SK-N-SH (cell line): Measurements from ENCODE around the gene CHMP6. TPM values are rescaled to one million over a fixed set of nuclear protein-coding genes. Genes with fewer than 3 reads are reported as not detected.

Source experiments
- CTCF ChIA-PET: fragments of 300-600, 350-600 bp; formaldehyde crosslinking; extraction: SDS; loops from one replicate; lab custom pipeline; 2021; lab: Yijun Ruan, JAX
- POLR2A ChIA-PET: fragments of 350-600 bp; sonication (Branson Sonifier 250); formaldehyde crosslinking; extraction: SDS; loops from one replicate; lab custom pipeline; 2020; ENCODE audit warnings: antibody characterized with exemption, inconsistent platforms; lab: Yijun Ruan, JAX
- DNase-seq: peaks from one replicate; pipeline ENCODE4 v3.0.0; 2012
- H2AFZ ChIP-seq: fragments of 200-600 bp; sonication (generic); 2 replicates; pipeline ENCODE4 v1.8.1; 2016; ENCODE audit warnings: antibody characterized with exemption, mild to moderate bottlenecking, low read depth
- H3F3A ChIP-seq: fragments of 200-600 bp; sonication (generic); replicated peaks from 2 replicates; pipeline ENCODE3; 2016; ENCODE audit warnings: antibody characterized with exemption, mild to moderate bottlenecking; ENCODE audit not compliant: insufficient read depth
- H3K27ac ChIP-seq, 2 experiments: fragments of 200-500 bp in 1 of 2; fragments of 200-600 bp in 1 of 2; sonication (Bioruptor generic) in 1 of 2; sonication (generic), shearing (Covaris generic) in 1 of 2; 2 replicates each; pipeline versions ENCODE4 v1.5.1 to v1.6.1; 2014 to 2016; ENCODE audit warnings: low read depth in 2 of 2, inconsistent platforms in 1 of 2, low read length in 1 of 2, mild to moderate bottlenecking in 1 of 2, mixed read lengths in 1 of 2
- H3K27me3 ChIP-seq: fragments of 200-600 bp; sonication (generic), shearing (Covaris generic); 2 replicates; pipeline ENCODE4 v1.6.1; 2016; ENCODE audit warnings: mixed run types; ENCODE audit not compliant: insufficient read depth
- H3K36me3 ChIP-seq, 2 experiments: fragments of 200-500 bp in 1 of 2; fragments of 200-600 bp in 1 of 2; sonication (Bioruptor generic) in 1 of 2; sonication (generic) in 1 of 2; replicated peaks in 1 of 2; 2 replicates each; pipeline versions ENCODE3 to v1.5.1; 2014 to 2016; ENCODE audit warnings: low read length in 1 of 2, mild to moderate bottlenecking in 1 of 2; ENCODE audit not compliant: insufficient read depth in 2 of 2, control insufficient read depth in 1 of 2
- H3K4me1 ChIP-seq, 2 experiments: fragments of 200-500 bp in 1 of 2; fragments of 200-600 bp in 1 of 2; sonication (Bioruptor generic) in 1 of 2; sonication (generic), shearing (Covaris generic) in 1 of 2; 2 replicates each; pipeline versions ENCODE4 v1.5.1 to v1.6.1; 2014 to 2016; ENCODE audit warnings: low read depth in 1 of 2, low read length in 1 of 2, mixed run types in 1 of 2; ENCODE audit not compliant: insufficient read depth in 2 of 2, control insufficient read depth in 1 of 2
- H3K4me2 ChIP-seq: fragments of 200-600 bp; sonication (generic), shearing (Covaris generic); 2 replicates; pipeline ENCODE4 v1.6.1; 2017; ENCODE audit warnings: mixed run types
- H3K4me3 ChIP-seq, 2 experiments: fragments of 200-500 bp in 1 of 2; fragments of 200-600 bp in 1 of 2; sonication (Bioruptor generic) in 1 of 2; sonication (generic), shearing (Covaris generic) in 1 of 2; 2 replicates each; pipeline versions ENCODE4 v1.5.1 to v1.8.1; 2014 to 2016; ENCODE audit warnings: low read depth in 2 of 2, inconsistent platforms in 1 of 2, low read length in 1 of 2, mild to moderate bottlenecking in 1 of 2, mixed read lengths in 1 of 2, moderate library complexity in 1 of 2
- H3K79me2 ChIP-seq: fragments of 200-600 bp; sonication (generic); 2 replicates; pipeline ENCODE4 v1.8.1; 2017; ENCODE audit warnings: mild to moderate bottlenecking; ENCODE audit not compliant: insufficient read depth
- H3K9ac ChIP-seq: fragments of 200-600 bp; sonication (generic); 2 replicates; pipeline ENCODE4 v1.6.1; 2017; ENCODE audit warnings: mixed run types
- H3K9me2 ChIP-seq: fragments of 200-600 bp; sonication (generic); 2 replicates; pipeline ENCODE4 v1.6.1; 2017; ENCODE audit warnings: mixed run types
- H3K9me3 ChIP-seq: fragments of 200-600 bp; sonication (generic); 2 replicates; pipeline ENCODE4 v1.6.1; 2017; ENCODE audit warnings: mixed run types, mild to moderate bottlenecking, moderate library complexity
- H4K20me1 ChIP-seq: fragments of 200-600 bp; sonication (generic); 2 replicates; pipeline ENCODE4 v1.6.1; 2017; ENCODE audit warnings: mild to moderate bottlenecking, mixed run types; ENCODE audit not compliant: insufficient read depth
- EP300 ChIP-seq, 2 experiments: IDR thresholded peaks; 2 replicates each; pipeline versions ENCODE4 v1.4.0 to v1.6.1; 2012; ENCODE audit warnings: borderline replicate concordance in 1 of 2, low read depth in 1 of 2, low read length in 1 of 2
- FOSL2 ChIP-seq: IDR thresholded peaks from 2 replicates; pipeline ENCODE4 v1.4.0; 2012; ENCODE audit warnings: low read depth, mild to moderate bottlenecking, moderate library complexity, borderline replicate concordance
- FOXJ3 ChIP-seq: sonication (generic); formaldehyde crosslinking; IDR thresholded peaks from 2 replicates; pipeline ENCODE4 v1.5.1; 2020; ENCODE audit warnings: mild to moderate bottlenecking, missing genetic modification reagents
- GABPA ChIP-seq: IDR thresholded peaks from 2 replicates; pipeline ENCODE4 v1.4.0; 2012; ENCODE audit warnings: low read depth, mild to moderate bottlenecking
- JUND ChIP-seq: IDR thresholded peaks from 2 replicates; pipeline ENCODE4 v1.4.0; 2012
- MXI1 ChIP-seq: IDR thresholded peaks from 2 replicates; pipeline ENCODE4 v1.6.1; 2012; ENCODE audit warnings: mild to moderate bottlenecking, low read depth, low read length, improper control_type of control experiment
- NFIC ChIP-seq: IDR thresholded peaks from 2 replicates; pipeline ENCODE4 v1.4.0; 2012; ENCODE audit warnings: borderline replicate concordance
- RAD21 ChIP-seq: IDR thresholded peaks from 2 replicates; pipeline ENCODE4 v1.6.1; 2012; ENCODE audit warnings: mild to moderate bottlenecking, low read length
- SMC3 ChIP-seq: IDR thresholded peaks from 2 replicates; pipeline ENCODE4 v1.6.1; 2012; ENCODE audit warnings: low read depth, low read length, improper control_type of control experiment
- TAF1 ChIP-seq: IDR thresholded peaks from 2 replicates; pipeline ENCODE4 v1.6.1; 2012; ENCODE audit warnings: low read depth, mild to moderate bottlenecking, low read length, moderate library complexity, borderline replicate concordance
- TEAD4 ChIP-seq: IDR thresholded peaks from 2 replicates; pipeline ENCODE4 v1.4.0; 2012; ENCODE audit warnings: mild to moderate bottlenecking, borderline replicate concordance; ENCODE audit not compliant: insufficient read depth
- WGBS: methylation state at CpG from one replicate; pipeline ENCODE4 v1.1.6; 2017; ENCODE audit warnings: low lambda C conversion rate; 5-methylcytosine and 5-hydroxymethylcytosine counted together
- polyA plus RNA-seq, 3 experiments: library from polyadenylated mRNA; depleted of rRNA; stranded (reverse); fragments of >200 nt; gene quantifications; 2 replicates each; pipeline ENCODE4 v1.2.3, GENCODE V29; 2012
- TF ChIP-seq, protein P1 (sequence below): IDR thresholded peaks from 2 replicates; pipeline ENCODE4 v1.4.0; 2012; ENCODE audit warnings: low read depth, borderline replicate concordance
- TF ChIP-seq, protein P2 (sequence below): IDR thresholded peaks from 2 replicates; pipeline ENCODE4 v1.6.1; 2012; ENCODE audit warnings: mild to moderate bottlenecking, low read depth, low read length, moderate library complexity
- TF ChIP-seq, protein P3 (sequence below): fragments of 150-350 bp; IDR thresholded peaks from 2 replicates; pipeline ENCODE4 v1.6.1; 2017; ENCODE audit warnings: antibody characterized with exemption, low read length, low read depth, borderline replicate concordance
- TF ChIP-seq, protein P4 (sequence below): IDR thresholded peaks from 2 replicates; pipeline ENCODE4 v1.4.0; 2012; ENCODE audit warnings: low read depth, borderline replicate concordance

CHMP6 gene
- polyA plus RNA-seq, 1 of the 3 experiments (the other 2 are of a cell fraction), result 44.1 TPM

DNA sequence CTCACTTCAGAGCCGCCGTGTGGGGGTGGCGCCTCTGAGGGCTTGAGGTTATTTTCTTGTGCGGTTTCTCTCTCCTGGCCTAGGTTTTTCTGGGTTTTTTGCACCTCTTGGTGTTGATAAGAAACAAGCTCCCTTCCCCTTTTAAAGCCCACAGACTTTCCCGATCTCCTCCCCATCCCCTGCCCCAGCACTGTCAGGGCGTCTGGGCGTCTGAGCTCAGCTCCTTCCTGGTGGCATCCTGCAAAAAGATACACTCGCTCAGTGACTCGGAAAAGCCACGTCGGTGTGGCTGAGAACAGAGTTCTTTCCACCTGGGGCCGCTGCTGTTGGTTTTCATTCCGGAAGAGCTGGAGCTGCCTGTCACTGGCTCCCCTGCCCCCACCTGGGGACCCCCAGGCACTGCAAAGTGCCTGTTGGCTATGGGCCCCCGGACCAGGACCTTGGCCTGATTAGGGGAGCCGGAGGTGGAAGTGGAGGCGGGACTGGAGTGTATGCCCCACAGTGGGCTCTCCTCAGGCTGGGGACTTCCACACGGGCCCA, 57.8 kb downstream of the CHMP6 start:
- Histone ChIP-seq H3K9me2 (no peaks in the 10 kb centered on the region), H2AFZ (no peak overlapping the region), H3K27me3 (no peaks in the 10 kb centered on the region), H3K4me1 (peaks cover 12 to 54% of the 10 kb centered on the region in 2 experiments; a peak in 3 of 4 replicates), H3K9ac (no peak overlapping the region), H3K9me3 (no peaks in the 10 kb centered on the region), H3K4me2 (no peak overlapping the region), H3K27ac (no peak overlapping the region), H3K79me2 (peaks cover 24% of the 10 kb centered on the region; the same call in 1 of the 2 replicates), H3F3A (no peaks in the 10 kb centered on the region), H4K20me1 (peaks cover 66% of the 10 kb centered on the region), H3K4me3 (no peak overlapping the region), H3K36me3 (no peaks in the 10 kb centered on the region)
- 86% methylated on average over 17 of the region's 17 CpGs for WGBS
- no peak for TF ChIP-seq FOSL2
- TF ChIP-seq, protein P1, sequence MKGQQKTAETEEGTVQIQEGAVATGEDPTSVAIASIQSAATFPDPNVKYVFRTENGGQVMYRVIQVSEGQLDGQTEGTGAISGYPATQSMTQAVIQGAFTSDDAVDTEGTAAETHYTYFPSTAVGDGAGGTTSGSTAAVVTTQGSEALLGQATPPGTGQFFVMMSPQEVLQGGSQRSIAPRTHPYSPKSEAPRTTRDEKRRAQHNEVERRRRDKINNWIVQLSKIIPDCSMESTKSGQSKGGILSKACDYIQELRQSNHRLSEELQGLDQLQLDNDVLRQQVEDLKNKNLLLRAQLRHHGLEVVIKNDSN, result no peak
- no peak for TF ChIP-seq TEAD4
- no peak for TF ChIP-seq RAD21
- no peak for TF ChIP-seq EP300 (IDR thresholded peaks at IDR 0.05; ENCODE audit: borderline replicate concordance in 1 of 2, low read depth in 1 of 2, low read length in 1 of 2)
- TF ChIP-seq MXI1, result no peak
- no peak for TF ChIP-seq NFIC
- TF ChIP-seq JUND, result no peak
- TF ChIP-seq GABPA, result no peak
- TF ChIP-seq, protein P2, sequence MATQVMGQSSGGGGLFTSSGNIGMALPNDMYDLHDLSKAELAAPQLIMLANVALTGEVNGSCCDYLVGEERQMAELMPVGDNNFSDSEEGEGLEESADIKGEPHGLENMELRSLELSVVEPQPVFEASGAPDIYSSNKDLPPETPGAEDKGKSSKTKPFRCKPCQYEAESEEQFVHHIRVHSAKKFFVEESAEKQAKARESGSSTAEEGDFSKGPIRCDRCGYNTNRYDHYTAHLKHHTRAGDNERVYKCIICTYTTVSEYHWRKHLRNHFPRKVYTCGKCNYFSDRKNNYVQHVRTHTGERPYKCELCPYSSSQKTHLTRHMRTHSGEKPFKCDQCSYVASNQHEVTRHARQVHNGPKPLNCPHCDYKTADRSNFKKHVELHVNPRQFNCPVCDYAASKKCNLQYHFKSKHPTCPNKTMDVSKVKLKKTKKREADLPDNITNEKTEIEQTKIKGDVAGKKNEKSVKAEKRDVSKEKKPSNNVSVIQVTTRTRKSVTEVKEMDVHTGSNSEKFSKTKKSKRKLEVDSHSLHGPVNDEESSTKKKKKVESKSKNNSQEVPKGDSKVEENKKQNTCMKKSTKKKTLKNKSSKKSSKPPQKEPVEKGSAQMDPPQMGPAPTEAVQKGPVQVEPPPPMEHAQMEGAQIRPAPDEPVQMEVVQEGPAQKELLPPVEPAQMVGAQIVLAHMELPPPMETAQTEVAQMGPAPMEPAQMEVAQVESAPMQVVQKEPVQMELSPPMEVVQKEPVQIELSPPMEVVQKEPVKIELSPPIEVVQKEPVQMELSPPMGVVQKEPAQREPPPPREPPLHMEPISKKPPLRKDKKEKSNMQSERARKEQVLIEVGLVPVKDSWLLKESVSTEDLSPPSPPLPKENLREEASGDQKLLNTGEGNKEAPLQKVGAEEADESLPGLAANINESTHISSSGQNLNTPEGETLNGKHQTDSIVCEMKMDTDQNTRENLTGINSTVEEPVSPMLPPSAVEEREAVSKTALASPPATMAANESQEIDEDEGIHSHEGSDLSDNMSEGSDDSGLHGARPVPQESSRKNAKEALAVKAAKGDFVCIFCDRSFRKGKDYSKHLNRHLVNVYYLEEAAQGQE, result no peak
- no peak for TF ChIP-seq TAF1
- TF ChIP-seq, protein P3, sequence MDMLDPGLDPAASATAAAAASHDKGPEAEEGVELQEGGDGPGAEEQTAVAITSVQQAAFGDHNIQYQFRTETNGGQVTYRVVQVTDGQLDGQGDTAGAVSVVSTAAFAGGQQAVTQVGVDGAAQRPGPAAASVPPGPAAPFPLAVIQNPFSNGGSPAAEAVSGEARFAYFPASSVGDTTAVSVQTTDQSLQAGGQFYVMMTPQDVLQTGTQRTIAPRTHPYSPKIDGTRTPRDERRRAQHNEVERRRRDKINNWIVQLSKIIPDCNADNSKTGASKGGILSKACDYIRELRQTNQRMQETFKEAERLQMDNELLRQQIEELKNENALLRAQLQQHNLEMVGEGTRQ, result no peak
- no peak for TF ChIP-seq SMC3
- TF ChIP-seq, protein P4, sequence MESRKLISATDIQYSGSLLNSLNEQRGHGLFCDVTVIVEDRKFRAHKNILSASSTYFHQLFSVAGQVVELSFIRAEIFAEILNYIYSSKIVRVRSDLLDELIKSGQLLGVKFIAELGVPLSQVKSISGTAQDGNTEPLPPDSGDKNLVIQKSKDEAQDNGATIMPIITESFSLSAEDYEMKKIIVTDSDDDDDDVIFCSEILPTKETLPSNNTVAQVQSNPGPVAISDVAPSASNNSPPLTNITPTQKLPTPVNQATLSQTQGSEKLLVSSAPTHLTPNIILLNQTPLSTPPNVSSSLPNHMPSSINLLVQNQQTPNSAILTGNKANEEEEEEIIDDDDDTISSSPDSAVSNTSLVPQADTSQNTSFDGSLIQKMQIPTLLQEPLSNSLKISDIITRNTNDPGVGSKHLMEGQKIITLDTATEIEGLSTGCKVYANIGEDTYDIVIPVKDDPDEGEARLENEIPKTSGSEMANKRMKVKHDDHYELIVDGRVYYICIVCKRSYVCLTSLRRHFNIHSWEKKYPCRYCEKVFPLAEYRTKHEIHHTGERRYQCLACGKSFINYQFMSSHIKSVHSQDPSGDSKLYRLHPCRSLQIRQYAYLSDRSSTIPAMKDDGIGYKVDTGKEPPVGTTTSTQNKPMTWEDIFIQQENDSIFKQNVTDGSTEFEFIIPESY, result no peak
- TF ChIP-seq FOXJ3 (CRISPR knock-in tag), result no peak
- POLR2A ChIA-PET, result no interaction called here
- no peak for DNase-seq
- CTCF ChIA-PET, result interaction anchor here (1.0 to 3.0 kb wide), 5 partner anchors 8 to 54 kb away, joined by 4 to 13 read pairs (median 7); no protein-coding TSS in a partner anchor

Other genes starting within 250 kb of the CHMP6 start
- gene BAIAP2, start 43.3 kb downstream of the CHMP6 start, polyA plus RNA-seq (2012; rRNA removed), result 15.5 and 19.8 TPM in 2 replicates
- gene PVALEF, start 173.7 kb downstream of the CHMP6 start, polyA plus RNA-seq (2012; rRNA removed), result not detected in 2 replicates
- 0.19 and 0.51 TPM in 2 replicates for gene AATK, start 174.4 kb downstream of the CHMP6 start, polyA plus RNA-seq (2012; rRNA removed)
- 26.5 and 34.8 TPM in 2 replicates for gene CEP131, start 231.1 kb downstream of the CHMP6 start, polyA plus RNA-seq (2012; rRNA removed)
- 35.3 and 36.1 TPM in 2 replicates for gene TEPSIN, start 247.2 kb downstream of the CHMP6 start, polyA plus RNA-seq (2012; rRNA removed)
- gene NDUFAF8, start 247.5 kb downstream of the CHMP6 start, polyA plus RNA-seq (2012; rRNA removed), result 194 and 229 TPM in 2 replicates